Smooth muscle cell (in vitro differentiated cells): Measurements from ENCODE around the gene PHF1. TPM values are rescaled to one million over a fixed set of nuclear protein-coding genes. Genes with fewer than 3 reads are reported as not detected.
A peak's percentile ranks its signal among the peaks of the same experiment; 100 is the strongest.

Experiments used
- DNase-seq: peaks from one replicate; lab custom pipeline; 2025; ENCODE audit not compliant: unreplicated experiment; lab: John Stamatoyannopoulos, UW
- H2AFZ ChIP-seq: fragments of 200-600 bp; sonication (generic); 2 replicates; pipeline ENCODE4 v1.6.0; 2016; ENCODE audit warnings: antibody characterized with exemption, low read depth, mild to moderate bottlenecking
- H3F3A ChIP-seq: fragments of 200-600 bp; sonication (generic); 2 replicates; pipeline ENCODE4 v1.6.0; 2017; ENCODE audit warnings: antibody characterized with exemption, low read depth
- H3K27ac ChIP-seq: fragments of 200-600 bp; sonication (generic); 2 replicates; pipeline ENCODE4 v1.5.1; 2016; ENCODE audit warnings: low read depth, mild to moderate bottlenecking
- H3K27me3 ChIP-seq: fragments of 200-600 bp; sonication (generic); 2 replicates; pipeline ENCODE4 v1.6.1; 2016; ENCODE audit warnings: low read depth, mild to moderate bottlenecking
- H3K36me3 ChIP-seq: fragments of 200-600 bp; sonication (generic); 2 replicates; pipeline ENCODE4 v1.5.1; 2016; ENCODE audit warnings: low read depth
- H3K4me1 ChIP-seq: fragments of 200-600 bp; sonication (generic); 2 replicates; pipeline ENCODE4 v1.5.1; 2016; ENCODE audit warnings: low read depth
- H3K4me2 ChIP-seq: fragments of 200-600 bp; sonication (generic); 2 replicates; pipeline ENCODE4 v1.6.0; 2016; ENCODE audit warnings: mild to moderate bottlenecking
- H3K4me3 ChIP-seq: fragments of 200-600 bp; sonication (generic); 2 replicates; pipeline ENCODE4 v1.5.1; 2016; ENCODE audit warnings: mild to moderate bottlenecking
- H3K79me2 ChIP-seq: fragments of 200-600 bp; sonication (generic); 2 replicates; pipeline ENCODE4 v1.6.0; 2016; ENCODE audit warnings: low read depth, mild to moderate bottlenecking
- H3K9ac ChIP-seq: fragments of 200-600 bp; sonication (generic); 2 replicates; pipeline ENCODE4 v1.6.0; 2016; ENCODE audit warnings: low read depth
- H3K9me3 ChIP-seq: fragments of 200-600 bp; sonication (generic); replicated peaks from 2 replicates; pipeline ENCODE4 v1.5.1; 2016; ENCODE audit warnings: low read depth
- H4K20me1 ChIP-seq: fragments of 200-600 bp; sonication (generic); 2 replicates; pipeline ENCODE4 v1.6.0; 2016; ENCODE audit warnings: low read depth
- WGBS: methylation state at CpG from one replicate; pipeline ENCODE4 v1.1.7; 2016; ENCODE audit warnings: low lambda C conversion rate; 5-methylcytosine and 5-hydroxymethylcytosine counted together
- polyA plus RNA-seq: library from polyadenylated mRNA; unstranded; fragments of >200 nt; fragmentation: Nextera tagmentation; extraction: Ambion mirVana; gene quantifications from 2 replicates; pipeline ENCODE4 v1.2.1, GENCODE V29; 2016
- total RNA-seq: library from RNA; depleted of rRNA; stranded (reverse); fragments of >200 nt; gene quantifications from 2 replicates; pipeline ENCODE4 v1.2.3, GENCODE V29; 2014
- TF ChIP-seq, protein P1 (sequence below): fragments of 200-600 bp; sonication (generic); IDR thresholded peaks from 2 replicates; pipeline ENCODE4 v1.5.1; 2017; ENCODE audit warnings: borderline replicate concordance, mild to moderate bottlenecking, antibody characterized with exemption; ENCODE audit not compliant: insufficient read depth, poor library complexity, severe bottlenecking

Gene PHF1
- total and polyA plus RNA-seq, 2 experiments from 2014 or later, result 36.9 to 39.3 TPM

DNA sequence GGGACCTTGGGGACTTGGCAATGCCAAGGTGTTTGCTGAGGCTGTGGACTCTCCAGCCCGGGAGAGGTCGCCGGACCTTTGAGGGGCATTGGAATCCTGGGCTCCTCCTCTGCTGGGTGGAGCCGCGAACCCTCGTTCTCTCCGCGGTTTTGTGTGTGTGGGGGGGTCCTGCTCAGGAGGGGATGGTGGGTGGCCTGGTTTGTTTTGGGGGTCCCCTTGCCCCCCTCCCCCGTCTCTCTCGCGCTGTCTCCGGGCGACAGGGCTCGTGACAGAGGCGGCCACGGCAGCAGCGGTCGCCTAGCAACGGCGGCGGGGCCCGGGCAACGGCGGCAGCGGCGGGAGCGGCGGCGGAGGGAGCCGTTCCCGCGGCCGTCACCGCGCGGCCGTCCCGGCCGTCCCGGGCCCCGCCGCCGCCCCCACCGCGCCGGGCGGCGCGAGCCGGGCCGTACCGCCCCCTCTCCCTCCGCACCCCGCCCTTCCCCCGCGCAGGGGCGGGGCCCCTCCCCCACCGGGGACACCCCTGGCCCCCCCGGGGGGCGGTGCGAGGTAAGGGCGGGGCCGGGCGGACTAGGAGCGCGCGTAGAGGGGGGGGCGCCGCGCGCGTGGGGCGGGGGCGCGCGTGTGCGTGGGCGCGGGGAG lies 16.9 kb downstream of the PHF1 start:
- Histone ChIP-seq H3K4me1 (peaks cover 35% of the 10 kb centered on the region), H3K27me3 (no peaks in the 10 kb centered on the region), H2AFZ (no peak overlapping the region), H3K4me3 (peak overlapping the region; percentile 57), H3K27ac (peak overlapping the region; percentile 77), H3K79me2 (peaks cover 28% of the 10 kb centered on the region), H3K36me3 (no peaks in the 10 kb centered on the region), H3K9ac (peak overlapping the region; percentile 70), H3F3A (peaks cover 19% of the 10 kb centered on the region), H4K20me1 (peaks cover 52% of the 10 kb centered on the region), H3K9me3 (no peaks in the 10 kb centered on the region), H3K4me2 (peak overlapping the region; percentile 86)
- DNase-seq, result no peak
- TF ChIP-seq, protein P1, sequence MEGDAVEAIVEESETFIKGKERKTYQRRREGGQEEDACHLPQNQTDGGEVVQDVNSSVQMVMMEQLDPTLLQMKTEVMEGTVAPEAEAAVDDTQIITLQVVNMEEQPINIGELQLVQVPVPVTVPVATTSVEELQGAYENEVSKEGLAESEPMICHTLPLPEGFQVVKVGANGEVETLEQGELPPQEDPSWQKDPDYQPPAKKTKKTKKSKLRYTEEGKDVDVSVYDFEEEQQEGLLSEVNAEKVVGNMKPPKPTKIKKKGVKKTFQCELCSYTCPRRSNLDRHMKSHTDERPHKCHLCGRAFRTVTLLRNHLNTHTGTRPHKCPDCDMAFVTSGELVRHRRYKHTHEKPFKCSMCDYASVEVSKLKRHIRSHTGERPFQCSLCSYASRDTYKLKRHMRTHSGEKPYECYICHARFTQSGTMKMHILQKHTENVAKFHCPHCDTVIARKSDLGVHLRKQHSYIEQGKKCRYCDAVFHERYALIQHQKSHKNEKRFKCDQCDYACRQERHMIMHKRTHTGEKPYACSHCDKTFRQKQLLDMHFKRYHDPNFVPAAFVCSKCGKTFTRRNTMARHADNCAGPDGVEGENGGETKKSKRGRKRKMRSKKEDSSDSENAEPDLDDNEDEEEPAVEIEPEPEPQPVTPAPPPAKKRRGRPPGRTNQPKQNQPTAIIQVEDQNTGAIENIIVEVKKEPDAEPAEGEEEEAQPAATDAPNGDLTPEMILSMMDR, result no peak
- WGBS, result no CpG with 5 or more reads among the region's 79 CpGs

DNA sequence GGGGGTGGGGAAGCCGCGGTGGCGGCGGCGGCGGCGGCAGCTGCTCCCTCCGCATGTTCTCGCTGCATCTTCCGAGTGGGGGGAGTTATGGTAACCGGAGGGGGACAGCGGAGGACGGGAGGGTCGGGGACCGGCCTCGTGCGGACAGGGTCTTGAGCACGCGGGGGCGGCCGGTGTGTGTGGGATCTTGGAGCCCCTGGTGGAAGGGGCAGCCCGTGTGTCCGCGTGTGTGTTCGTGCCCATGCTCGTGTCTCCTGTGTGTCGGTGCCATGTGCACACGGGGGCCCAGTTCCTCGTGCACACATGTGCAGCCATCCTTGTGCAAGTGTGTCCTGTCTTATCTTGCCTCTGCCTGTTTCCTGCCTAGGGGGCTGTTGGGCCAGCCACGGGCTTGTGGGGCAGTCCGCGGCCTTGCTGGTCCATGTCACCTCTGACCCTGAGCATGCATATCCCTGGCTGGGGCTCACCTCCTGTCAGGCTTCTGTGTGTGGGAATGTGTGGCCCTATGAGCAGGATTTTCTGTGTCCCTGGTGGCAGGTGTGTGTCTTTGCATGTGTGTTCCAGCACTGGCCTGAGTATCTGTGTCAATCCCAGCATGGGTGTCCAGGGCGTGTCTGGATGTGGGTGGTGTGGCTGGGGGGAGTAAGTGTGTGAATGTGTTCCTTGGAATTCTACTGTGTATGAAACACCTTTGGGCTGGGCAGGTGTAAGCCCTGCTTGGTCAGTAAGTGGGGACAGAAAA lies 17.6 kb downstream of the PHF1 start:
- no peaks in the 10 kb centered on the region for H3K9me3 ChIP-seq
- H3F3A ChIP-seq, result peaks cover 19% of the 10 kb centered on the region
- no peak overlapping the region for H2AFZ ChIP-seq
- TF ChIP-seq, protein P1, result peak; percentile 24
- no peaks in the 10 kb centered on the region for H3K36me3 ChIP-seq
- WGBS, result 15% methylated on average over 10 of the region's 33 CpGs
- peaks cover 28% of the 10 kb centered on the region for H3K79me2 ChIP-seq
- H3K4me3 ChIP-seq, result peak overlapping the region; percentile 57
- DNase-seq, result no peak
- peaks cover 59% of the 10 kb centered on the region for H4K20me1 ChIP-seq
- H3K4me1 ChIP-seq, result peaks cover 42% of the 10 kb centered on the region
- H3K27me3 ChIP-seq, result no peaks in the 10 kb centered on the region
- H3K9ac ChIP-seq, result no peak overlapping the region
- H3K27ac ChIP-seq, result peak overlapping the region; percentile 22
- H3K4me2 ChIP-seq, result peak overlapping the region; percentile 86

DNA sequence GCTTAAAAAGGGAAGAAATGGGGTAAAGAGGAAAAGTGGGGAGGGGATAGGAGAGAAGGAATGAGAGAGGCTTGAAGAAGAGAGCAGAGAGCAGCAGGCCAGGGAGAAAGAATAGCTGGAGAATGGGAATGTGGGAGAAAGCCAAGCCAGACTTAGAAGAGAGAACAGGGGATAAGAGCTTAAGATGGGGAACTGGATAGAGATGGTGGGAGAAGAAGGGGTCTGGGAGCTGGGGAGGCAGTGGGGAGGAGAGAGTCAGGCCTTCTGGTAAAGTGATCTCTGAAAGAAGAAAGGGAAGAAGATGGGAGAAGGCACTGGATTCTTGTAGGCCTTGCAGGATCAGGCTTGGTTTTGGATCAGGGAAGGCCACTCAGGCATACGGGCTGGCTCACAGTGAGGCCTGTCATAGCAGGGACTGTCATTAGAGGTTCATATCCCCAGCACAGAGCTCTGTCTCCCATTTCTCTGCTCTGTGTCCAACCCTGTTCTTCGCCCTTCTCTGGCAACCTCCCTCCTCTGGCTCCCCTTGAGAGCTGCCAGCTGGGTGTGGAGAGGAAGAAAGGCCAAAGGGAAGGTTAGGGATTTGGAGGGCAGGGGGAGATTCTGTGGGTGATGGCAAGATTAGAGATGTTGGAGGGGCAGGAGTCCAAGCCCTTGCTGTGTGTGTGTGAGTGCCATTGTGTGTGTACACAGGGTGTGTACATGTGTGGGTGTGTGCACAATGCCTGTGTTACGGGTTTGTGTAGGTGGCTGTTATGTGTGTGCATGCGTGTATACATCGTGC lies 18.3 kb downstream of the PHF1 start:
- WGBS, result 94% methylated on average over 5 of the region's 5 CpGs
- Histone ChIP-seq H3K9me3 (no peaks in the 10 kb centered on the region), H3K4me1 (peaks cover 42% of the 10 kb centered on the region), H3K4me2 (peak overlapping the region; percentile 86), H3K4me3 (peak overlapping the region; percentile 57), H3K27me3 (no peaks in the 10 kb centered on the region), H3K36me3 (no peaks in the 10 kb centered on the region), H2AFZ (no peak overlapping the region), H4K20me1 (peaks cover 64% of the 10 kb centered on the region), H3K27ac (peak overlapping the region; percentile 22), H3K79me2 (peaks cover 28% of the 10 kb centered on the region), H3F3A (peaks cover 14% of the 10 kb centered on the region), H3K9ac (no peak overlapping the region)
- TF ChIP-seq, protein P1, result no peak
- DNase-seq, result no peak
